NCI-H748 treated with DMSO at 0.1 percent for 48 hours (cell line): ENCODE results near the gene FAM83E.
A peak's percentile ranks its signal among the peaks of the same experiment; 100 is the strongest.
"Not testable (repeated sequence)": the region's sequence is repeated elsewhere in the genome, so short reads cannot be mapped to it uniquely, and the experiment has no call there.

Experiments
- DNase-seq: peaks from one replicate; lab custom pipeline; 2025; lab: John Stamatoyannopoulos, UW

FAM83E gene

GRCh38 chr19:48611872-48612271, 3.0 kb downstream of the FAM83E start:
- no peak for DNase-seq

GRCh38 chr19:48609571-48610108, 5.2 kb downstream of the FAM83E start:
- no peak for DNase-seq

GRCh38 chr19:48608798-48609263, 6.0 kb downstream of the FAM83E start:
- peak; percentile 82 for DNase-seq

GRCh38 chr19:48607359-48607755, 7.5 kb downstream of the FAM83E start:
- DNase-seq: no peak

- DNase-seq: no peak
These were observed 8.2 kb downstream of the FAM83E start, which contains the start of gene SPACA4 for GRCh38 chr19:48606463-48607358. Gene SPACA4 (plus strand): TSS chr19:48606742. CDS start chr19:48606979, 237 bp downstream.

GRCh38 chr19:48603850-48604249, 11.0 kb downstream of the FAM83E start:
- DNase-seq: no peak

- DNase-seq: no peak
These were observed 11.4 kb downstream of the FAM83E start for GRCh38 chr19:48603449-48603848.

- no peak for DNase-seq
These were observed 11.9 kb downstream of the FAM83E start for GRCh38 chr19:48603001-48603400.

- DNase-seq: no peak
These were observed 14.0 kb downstream of the FAM83E start for GRCh38 chr19:48600679-48601417.

GRCh38 chr19:48598996-48599700, 15.7 kb downstream of the FAM83E start:
- no peak for DNase-seq

- DNase-seq: no peak
These were observed 18.0 kb downstream of the FAM83E start for GRCh38 chr19:48596679-48597465.

GRCh38 chr19:48596237-48596636, 18.6 kb downstream of the FAM83E start:
- no peak for DNase-seq

- DNase-seq: no peak
These were observed 19.0 kb downstream of the FAM83E start for GRCh38 chr19:48595833-48596232.

- DNase-seq: no peak
These were observed 19.7 kb downstream of the FAM83E start for GRCh38 chr19:48595171-48595570.

- DNase-seq: no peak
These were observed 23.9 kb downstream of the FAM83E start for GRCh38 chr19:48591021-48591420.

- peak; percentile 81 for DNase-seq
These were observed 26.0 kb downstream of the FAM83E start for GRCh38 chr19:48588670-48589401.

- DNase-seq: no peak
These were observed 27.5 kb downstream of the FAM83E start for GRCh38 chr19:48587387-48587786.

GRCh38 chr19:48582168-48582567, 32.7 kb downstream of the FAM83E start:
- no peak for DNase-seq

GRCh38 chr19:48578891-48579290, 36.0 kb downstream of the FAM83E start:
- no peak for DNase-seq

GRCh38 chr19:48577908-48578307, 37.0 kb downstream of the FAM83E start:
- DNase-seq: not testable (repeated sequence)
